HG03432 (cell line): ENCODE measurements around the gene ATP11A.

Experiments
- ATAC-seq: cut with Tn5 transposase; IDR thresholded peaks from one replicate; pipeline ENCODE4 v1.9.1; 2021; ENCODE audit warnings: mild to moderate bottlenecking, moderate library complexity; ENCODE audit not compliant: unreplicated experiment

Gene ATP11A

GRCh38 chr13:112813552-112813951, 123.7 kb downstream of the ATP11A start:
- ATAC-seq, result no peak

DNA sequence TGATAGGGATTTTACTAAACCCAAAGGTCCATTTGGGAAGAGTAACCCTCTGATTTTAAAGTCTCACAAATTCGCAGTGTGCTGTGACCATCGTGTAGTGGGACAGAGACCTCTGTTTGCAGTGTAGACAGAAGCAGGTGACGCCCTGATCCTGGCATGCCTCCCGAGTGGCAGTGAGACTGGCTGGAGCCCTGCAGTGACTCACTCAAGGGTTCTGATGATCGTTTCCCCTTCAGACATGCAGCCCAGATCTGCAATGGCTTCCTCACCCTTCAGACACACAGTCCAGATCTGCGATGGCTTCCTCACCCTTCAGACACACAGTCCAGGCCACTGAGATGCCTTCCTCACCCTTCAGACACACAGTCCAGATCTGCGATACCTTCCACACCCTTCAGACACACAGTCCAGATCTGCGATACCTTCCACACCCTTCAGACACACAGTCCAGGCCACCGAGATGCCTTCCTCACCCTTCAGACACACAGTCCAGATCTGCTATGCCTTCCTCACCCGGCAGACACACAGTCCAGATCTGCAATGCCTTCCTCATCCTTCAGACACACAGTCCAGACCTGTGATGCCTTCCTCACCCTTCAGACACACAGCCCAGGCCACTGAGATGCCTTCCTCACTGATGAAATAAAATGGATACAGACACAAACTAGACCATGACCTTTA, 125.2 kb downstream of the ATP11A start:
- ATAC-seq, result no peak

DNA sequence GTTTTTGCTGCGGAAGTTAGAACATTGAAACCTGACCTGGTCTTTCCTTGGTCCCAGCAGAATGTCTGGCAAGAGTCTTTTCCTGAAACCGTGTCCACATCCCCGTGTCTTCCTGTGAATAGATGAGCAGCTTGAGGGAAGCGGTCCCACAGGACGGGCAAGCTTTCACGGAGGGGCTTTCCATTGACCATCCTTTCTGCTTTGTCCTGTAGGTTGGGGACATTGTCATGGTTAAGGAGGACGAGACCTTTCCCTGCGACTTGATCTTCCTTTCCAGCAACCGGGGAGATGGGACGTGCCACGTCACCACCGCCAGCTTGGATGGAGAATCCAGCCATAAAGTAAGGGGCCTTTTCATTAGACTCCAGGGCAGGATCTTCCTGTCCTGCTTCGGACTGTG, 126.0 kb downstream of the ATP11A start:
- no peak for ATAC-seq

DNA sequence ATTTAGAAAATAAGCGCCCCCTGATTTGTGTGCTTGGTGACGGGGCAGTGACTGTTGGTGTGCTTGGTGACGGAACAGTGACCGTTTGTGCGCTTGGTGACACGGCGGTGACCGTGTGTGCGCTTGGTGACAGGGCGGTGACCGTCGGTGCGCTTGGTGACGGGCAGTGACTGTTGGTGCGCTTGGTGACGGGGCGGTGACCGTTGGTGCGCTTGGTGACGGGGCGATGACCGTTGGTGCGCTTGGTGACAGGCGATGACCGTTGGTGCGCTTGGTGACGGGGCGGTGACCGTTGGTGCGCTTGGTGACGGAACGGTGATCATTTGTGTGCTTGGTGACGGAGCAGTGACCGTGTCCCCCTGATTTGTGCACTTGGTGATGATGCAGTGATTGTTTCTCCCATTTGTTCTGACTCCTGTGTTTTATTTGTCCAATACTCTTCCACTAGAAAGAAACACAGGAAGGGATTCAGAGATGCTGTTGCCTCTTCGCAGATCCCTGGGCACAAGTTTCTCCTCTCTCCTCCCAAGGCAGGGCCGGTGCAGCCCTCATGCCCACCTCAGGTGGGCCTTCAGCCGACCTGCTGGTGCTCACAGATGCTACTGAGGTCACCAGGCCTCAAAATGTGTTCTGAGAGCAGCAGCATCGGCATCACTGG, 128.3 kb downstream of the ATP11A start:
- ATAC-seq, result no peak

- ATAC-seq, result no peak
Measured at GRCh38 chr13:112818698-112819045, 128.8 kb downstream of the ATP11A start.

DNA sequence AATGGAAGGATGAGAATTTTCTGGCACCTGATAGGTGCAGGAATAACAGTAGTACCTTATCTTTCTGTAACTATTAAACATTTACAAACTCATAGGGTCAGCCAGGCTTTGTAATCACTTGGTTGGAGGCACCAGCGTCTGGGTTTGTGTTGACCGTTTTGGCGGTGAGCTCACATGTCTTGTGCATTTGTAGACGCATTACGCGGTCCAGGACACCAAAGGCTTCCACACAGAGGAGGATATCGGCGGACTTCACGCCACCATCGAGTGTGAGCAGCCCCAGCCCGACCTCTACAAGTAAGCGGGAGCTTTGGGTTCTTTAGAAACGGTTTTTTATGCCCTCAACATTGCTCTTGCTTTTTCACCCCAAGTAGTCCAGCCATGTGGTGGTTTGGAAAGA, 129.3 kb downstream of the ATP11A start:
- no peak for ATAC-seq

DNA sequence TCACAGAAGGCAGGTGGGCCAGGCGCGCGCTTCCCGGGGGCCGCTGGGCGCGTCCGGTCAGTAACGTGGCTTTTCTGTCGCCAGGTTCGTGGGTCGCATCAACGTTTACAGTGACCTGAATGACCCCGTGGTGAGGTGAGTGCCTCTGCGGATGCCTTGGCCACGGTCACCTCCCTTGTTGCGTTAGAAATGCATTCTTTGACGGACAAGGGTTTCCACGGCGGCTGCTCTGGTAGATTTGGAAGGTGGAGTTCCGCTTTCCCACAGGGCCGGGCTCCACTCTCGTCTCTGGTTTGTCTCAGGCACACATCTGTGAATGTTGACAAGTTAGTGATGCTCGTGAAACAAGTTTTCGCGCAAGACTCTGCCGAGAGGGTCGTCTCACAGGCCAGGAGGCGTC, 130.0 kb downstream of the ATP11A start:
- ATAC-seq, result no peak

DNA sequence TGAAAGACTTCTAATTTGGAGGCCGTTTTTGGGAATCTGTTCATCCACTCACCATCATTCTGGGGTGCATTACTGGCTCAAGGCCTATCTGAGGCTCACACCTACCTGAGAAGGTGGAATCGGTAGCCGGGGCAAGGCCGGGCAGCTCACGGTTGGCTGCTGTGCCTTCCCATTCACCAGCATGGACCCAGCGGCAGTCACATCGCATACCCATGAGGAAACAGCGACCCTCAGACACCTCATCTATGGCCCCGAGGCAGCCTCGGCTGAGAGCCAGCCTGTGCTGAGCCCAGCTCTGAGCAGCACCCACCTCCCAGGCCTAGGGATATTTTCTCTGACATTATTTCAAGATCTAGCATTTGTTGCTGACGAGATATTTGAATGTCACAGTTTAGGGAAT, 130.5 kb downstream of the ATP11A start:
- ATAC-seq, result no peak

DNA sequence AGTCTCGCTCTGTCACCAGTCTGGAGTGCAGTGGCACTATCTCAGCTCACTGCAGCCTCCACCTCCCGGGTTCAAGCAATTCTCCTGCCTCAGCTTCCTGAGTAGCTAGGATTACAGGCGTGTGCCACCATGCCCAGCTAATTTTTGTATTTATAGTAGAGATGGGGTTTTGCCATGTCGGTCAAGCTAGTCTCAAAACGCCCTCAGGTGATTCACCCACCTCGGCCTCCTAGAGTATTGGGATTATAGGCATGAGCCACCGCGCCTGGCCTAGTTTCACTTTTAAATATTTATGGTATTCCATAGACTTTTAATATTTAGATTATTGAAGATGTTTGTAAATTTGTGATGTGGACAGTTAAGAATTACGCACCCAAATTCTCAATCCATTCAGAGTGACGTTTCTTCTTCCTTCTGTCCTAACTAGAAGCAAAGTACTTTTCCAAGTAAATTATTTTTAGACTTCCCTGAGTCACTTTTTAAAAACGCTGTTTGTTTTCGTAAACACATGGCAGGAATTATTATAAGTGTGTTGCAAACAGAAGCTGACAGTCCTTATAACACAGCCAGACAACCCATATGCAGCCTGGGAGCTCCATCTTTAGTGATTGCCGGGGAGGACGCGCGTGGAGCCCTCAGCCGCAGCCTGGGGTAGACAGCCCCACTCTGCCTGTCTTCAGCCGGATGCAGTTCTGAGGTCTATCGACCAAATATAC, 131.7 kb downstream of the ATP11A start:
- ATAC-seq, result no peak

GRCh38 chr13:112822851-112823250, 133.0 kb downstream of the ATP11A start:
- ATAC-seq, result no peak

DNA sequence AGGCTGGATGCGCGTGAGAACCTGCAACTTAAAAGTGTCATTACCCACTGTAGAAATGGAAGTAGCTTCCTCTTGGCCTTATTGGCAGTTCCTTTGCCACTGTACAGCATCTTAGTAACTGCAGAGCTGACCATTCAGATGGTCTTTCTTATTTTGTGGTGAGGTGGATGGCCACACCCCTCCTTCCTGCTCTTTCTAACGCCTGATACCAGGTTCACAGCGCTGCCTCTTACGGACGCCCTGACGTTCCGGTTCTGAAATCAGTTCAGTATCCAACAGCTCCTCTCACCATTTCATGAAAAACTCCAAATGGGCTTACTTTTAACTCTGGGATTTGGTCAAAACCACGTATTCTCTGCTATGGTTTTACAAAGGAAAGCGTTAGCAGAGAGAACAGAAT, 134.6 kb downstream of the ATP11A start:
- ATAC-seq, result no peak

DNA sequence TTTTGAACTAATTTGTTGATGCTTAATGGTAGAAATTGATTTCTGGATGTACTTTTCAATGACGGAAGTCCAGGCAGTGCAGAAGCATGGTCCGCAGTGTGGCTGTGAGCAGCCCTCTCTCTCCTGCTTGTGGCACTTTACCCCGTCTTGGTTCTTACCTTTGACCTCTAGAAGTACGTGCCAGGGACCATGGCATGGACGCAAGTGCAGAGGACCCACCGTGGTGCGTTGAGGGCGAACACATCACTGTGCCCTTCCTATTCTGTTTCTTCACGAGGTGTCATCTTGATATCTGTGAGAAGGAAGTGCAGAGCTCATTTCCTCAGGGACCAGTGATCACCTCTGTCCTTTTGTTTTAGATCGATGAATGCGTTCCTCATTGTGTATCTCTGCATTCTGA, 135.2 kb downstream of the ATP11A start:
- ATAC-seq, result no peak

GRCh38 chr13:112825875-112826274, 136.0 kb downstream of the ATP11A start:
- no peak for ATAC-seq

GRCh38 chr13:112826565-112826964, 136.7 kb downstream of the ATP11A start:
- ATAC-seq, result no peak

GRCh38 chr13:112828082-112828699, 138.4 kb downstream of the ATP11A start:
- peak; percentile 77 for ATAC-seq

DNA sequence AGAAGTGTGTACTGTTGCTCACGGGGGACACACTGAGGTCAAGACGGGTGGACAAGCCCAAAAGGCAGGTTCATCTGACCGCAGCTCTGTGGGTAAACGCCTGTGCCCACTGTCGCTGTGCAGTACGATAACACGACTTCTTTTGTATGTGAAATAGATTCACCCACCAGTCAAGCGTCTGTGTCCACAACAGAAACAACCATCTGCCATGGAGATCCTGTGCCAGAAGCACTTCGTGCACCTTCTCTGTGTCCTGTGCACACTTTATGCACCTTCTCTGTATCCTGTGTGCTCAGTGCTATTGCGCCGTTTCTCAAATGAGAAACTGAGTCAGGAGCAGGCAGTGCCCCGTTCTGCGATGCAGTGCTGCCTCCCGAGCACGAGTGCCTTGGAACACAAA, 138.9 kb downstream of the ATP11A start:
- ATAC-seq, result no peak

GRCh38 chr13:112831196-112831595, 141.4 kb downstream of the ATP11A start:
- ATAC-seq, result no peak

DNA sequence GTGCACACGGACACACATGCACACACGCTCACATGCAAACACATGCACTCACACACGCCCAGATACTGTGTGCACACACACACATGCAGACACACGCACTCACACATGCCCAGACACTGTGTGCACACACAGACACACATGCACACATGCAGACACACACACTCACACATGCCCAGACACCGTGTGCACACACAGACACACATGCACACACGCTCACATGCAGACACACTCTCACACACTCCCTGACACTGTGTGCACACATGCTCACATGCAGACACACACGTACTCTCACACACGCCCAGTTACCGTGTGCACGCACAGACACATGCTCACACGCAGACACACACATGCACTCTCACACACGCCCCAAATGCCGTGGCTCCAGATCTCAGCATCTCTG, 142.0 kb downstream of the ATP11A start:
- no peak for ATAC-seq

GRCh38 chr13:112832811-112833210, 143.0 kb downstream of the ATP11A start:
- ATAC-seq, result no peak

DNA sequence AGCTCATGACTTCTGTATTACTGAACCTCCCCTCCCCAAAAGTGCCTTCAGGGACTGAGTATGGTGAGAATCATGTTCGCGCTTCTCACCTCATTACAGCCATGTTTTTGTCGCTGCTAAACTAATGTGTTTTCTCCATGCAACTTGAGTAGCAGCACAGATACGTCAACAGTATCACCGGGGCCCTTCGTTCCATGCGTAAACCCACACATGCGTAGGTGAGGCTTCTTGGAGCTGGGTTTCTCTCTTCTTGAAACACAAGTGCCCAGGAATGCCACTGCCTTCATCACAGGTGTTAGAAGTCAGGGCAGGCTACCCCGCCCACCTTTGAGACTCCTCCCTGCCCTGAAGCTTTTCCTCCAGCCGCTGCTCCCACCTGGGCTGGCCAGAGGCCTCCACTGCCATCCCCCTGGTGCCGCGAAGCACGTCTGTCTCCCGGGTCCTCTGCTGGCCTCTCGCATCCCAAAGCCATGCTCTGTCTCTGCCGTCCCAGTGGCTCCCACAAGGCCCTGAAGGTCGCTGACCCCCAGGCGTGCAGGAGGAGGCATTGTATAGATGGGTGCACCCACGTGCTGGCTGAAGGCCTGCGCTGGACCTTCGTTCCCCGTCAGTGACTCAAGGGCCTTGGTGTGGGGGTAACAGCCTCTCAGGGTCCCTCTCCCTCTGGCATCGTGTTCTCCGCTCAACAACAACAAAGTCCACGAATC, 143.9 kb downstream of the ATP11A start:
- ATAC-seq, result no peak

DNA sequence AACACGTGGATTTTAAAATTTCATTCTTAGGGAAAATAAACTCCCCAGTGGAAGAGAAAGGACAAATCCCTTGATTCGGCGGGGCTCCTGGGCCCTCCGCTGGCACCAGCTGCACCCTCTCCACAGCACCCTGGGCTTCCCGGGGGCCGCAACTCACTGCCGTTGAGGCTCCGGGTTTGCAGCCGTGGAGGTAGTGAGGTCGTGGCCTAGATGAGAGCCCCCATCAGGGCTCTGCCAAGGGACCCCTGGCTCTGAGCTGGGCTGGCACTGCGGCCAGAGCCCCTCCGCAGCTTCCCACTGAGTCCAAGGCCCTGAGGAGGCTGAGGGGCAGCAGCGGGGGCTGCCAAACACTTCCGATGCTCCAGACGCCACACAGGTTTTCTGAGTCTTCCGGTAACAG, 145.5 kb downstream of the ATP11A start:
- ATAC-seq, result no peak
